ENCODE measurements around the gene ABCG8.
A peak's percentile ranks its signal among the peaks of the same experiment; 100 is the strongest.

ABCG8 gene

DNA sequence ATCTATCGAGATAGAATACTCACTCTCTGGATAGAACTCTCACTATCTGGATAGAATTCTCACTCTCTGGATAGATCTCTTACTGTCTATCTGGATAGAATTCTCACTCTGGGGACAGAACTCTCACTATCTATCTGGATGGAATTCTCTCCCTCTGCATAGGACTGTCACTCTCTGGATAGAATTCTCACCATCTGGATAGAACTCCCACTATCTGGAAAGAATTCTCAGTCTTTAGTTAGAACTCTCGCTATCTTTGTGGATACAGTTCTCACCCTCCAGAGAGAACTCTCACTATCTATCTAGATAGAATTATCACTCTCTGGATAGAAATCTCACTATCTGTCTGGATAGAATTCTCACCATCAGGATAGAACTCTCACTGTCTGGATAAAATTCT, 16.5 kb downstream of the ABCG8 start:
- H3K27me3 Mint-ChIP-seq (ENCODE audit: low read depth): peaks cover 19% of the 10 kb centered on the region
- no peak overlapping the region for H3K4me3 Mint-ChIP-seq
- no peaks in the 10 kb centered on the region for H3K36me3 Mint-ChIP-seq (ENCODE audit: low read depth)
- no peaks in the 10 kb centered on the region for H3K9me3 Mint-ChIP-seq
- DNase-seq (ENCODE audit: low spot score): no peak
- H3K27ac Mint-ChIP-seq: no peak overlapping the region
- no peaks in the 10 kb centered on the region for H3K4me1 Mint-ChIP-seq (ENCODE audit: low read depth)

- peaks cover 12% of the 10 kb centered on the region for H3K27me3 Mint-ChIP-seq (ENCODE audit: low read depth)
- H3K9me3 Mint-ChIP-seq: no peaks in the 10 kb centered on the region
- no peaks in the 10 kb centered on the region for H3K36me3 Mint-ChIP-seq (ENCODE audit: low read depth)
- no peaks in the 10 kb centered on the region for H3K4me1 Mint-ChIP-seq (ENCODE audit: low read depth)
- DNase-seq (ENCODE audit: low spot score): no peak
- H3K27ac Mint-ChIP-seq: no peak overlapping the region
- no peak overlapping the region for H3K4me3 Mint-ChIP-seq
Observed at GRCh38 chr2:43872151-43872550, 33.4 kb downstream of the ABCG8 start.

GRCh38 chr2:43874776-43875451, 36.1 kb downstream of the ABCG8 start:
- Mint-ChIP-seq H3K27me3 (ENCODE audit: low read depth) (peaks cover 4% of the 10 kb centered on the region), H3K36me3 (ENCODE audit: low read depth) (no peaks in the 10 kb centered on the region), H3K4me1 (ENCODE audit: low read depth) (peaks cover 5% of the 10 kb centered on the region), H3K9me3 (no peaks in the 10 kb centered on the region), H3K27ac (no peak overlapping the region), H3K4me3 (no peak overlapping the region)
- no peak for DNase-seq (ENCODE audit: low spot score)

DNA sequence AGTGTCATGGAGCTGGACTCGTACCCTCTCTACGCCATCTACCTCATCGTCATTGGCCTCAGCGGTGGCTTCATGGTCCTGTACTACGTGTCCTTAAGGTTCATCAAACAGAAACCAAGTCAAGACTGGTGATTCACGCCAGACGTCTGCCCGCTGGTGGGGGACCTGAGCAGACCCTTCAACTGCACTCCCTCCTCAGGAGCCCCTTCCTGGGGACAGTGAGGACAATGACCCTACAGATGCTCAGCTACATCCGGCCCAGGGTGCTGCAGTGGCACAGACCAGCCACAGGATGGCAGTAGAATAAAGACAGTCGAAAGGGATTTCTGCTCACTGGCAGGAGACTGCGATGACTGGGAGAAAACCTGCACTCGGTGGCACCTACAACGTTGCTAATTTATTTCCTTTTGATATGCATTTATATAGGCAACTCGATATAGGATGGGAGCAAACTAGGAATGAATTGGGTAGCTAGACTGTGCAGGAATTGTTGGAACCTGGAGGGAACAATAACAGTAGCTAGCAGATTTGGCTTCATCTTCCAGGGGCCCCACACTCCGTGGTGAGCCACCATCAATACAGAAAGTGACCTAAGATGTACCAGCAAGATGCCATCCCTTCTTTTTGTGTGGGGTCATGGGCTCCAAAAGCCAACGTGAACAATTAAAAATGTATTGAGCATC, 39.2 kb downstream of the ABCG8 start:
- H3K4me3 Mint-ChIP-seq: peak overlapping the region; percentile 30
- DNase-seq (ENCODE audit: low spot score): peak; percentile 67
- no peaks in the 10 kb centered on the region for H3K27me3 Mint-ChIP-seq (ENCODE audit: low read depth)
- no peak overlapping the region for H3K27ac Mint-ChIP-seq
- no peaks in the 10 kb centered on the region for H3K9me3 Mint-ChIP-seq
- no peaks in the 10 kb centered on the region for H3K36me3 Mint-ChIP-seq (ENCODE audit: low read depth)
- peaks cover 5% of the 10 kb centered on the region for H3K4me1 Mint-ChIP-seq (ENCODE audit: low read depth)

GRCh38 chr2:43879261-43879660, 40.5 kb downstream of the ABCG8 start:
- no peak overlapping the region for H3K4me3 Mint-ChIP-seq
- peaks cover 5% of the 10 kb centered on the region for H3K4me1 Mint-ChIP-seq (ENCODE audit: low read depth)
- H3K9me3 Mint-ChIP-seq: no peaks in the 10 kb centered on the region
- H3K27ac Mint-ChIP-seq: no peak overlapping the region
- H3K27me3 Mint-ChIP-seq (ENCODE audit: low read depth): no peaks in the 10 kb centered on the region
- H3K36me3 Mint-ChIP-seq (ENCODE audit: low read depth): no peaks in the 10 kb centered on the region
- DNase-seq (ENCODE audit: low spot score): no peak

- no peaks in the 10 kb centered on the region for H3K9me3 Mint-ChIP-seq
Observed at GRCh38 chr2:43880471-43880870, 41.7 kb downstream of the ABCG8 start.

GRCh38 chr2:43880952-43881351, 42.2 kb downstream of the ABCG8 start:
- no peak for DNase-seq (ENCODE audit: low spot score)
- Mint-ChIP-seq H3K36me3 (ENCODE audit: low read depth) (no peaks in the 10 kb centered on the region), H3K27me3 (ENCODE audit: low read depth) (no peaks in the 10 kb centered on the region), H3K27ac (no peak overlapping the region), H3K4me1 (ENCODE audit: low read depth) (peaks cover 5% of the 10 kb centered on the region), H3K4me3 (no peak overlapping the region), H3K9me3 (no peaks in the 10 kb centered on the region)

More at GRCh38 chr2:43880471-43880870, 41.7 kb downstream of the ABCG8 start:
- Mint-ChIP-seq H3K4me3 (no peak overlapping the region), H3K27me3 (ENCODE audit: low read depth) (no peaks in the 10 kb centered on the region), H3K27ac (no peak overlapping the region), H3K36me3 (ENCODE audit: low read depth) (no peaks in the 10 kb centered on the region), H3K4me1 (ENCODE audit: low read depth) (peaks cover 5% of the 10 kb centered on the region)
- DNase-seq (ENCODE audit: low spot score): no peak

GRCh38 chr2:43882312-43882711, 43.5 kb downstream of the ABCG8 start:
- Mint-ChIP-seq H3K4me1 (ENCODE audit: low read depth) (peaks cover 5% of the 10 kb centered on the region), H3K27ac (no peak overlapping the region), H3K9me3 (no peaks in the 10 kb centered on the region), H3K4me3 (no peak overlapping the region), H3K36me3 (ENCODE audit: low read depth) (peaks cover 3% of the 10 kb centered on the region), H3K27me3 (ENCODE audit: low read depth) (no peaks in the 10 kb centered on the region)
- no peak for DNase-seq (ENCODE audit: low spot score)

GRCh38 chr2:43884689-43885088, 45.9 kb downstream of the ABCG8 start:
- no peak for DNase-seq (ENCODE audit: low spot score)
- no peaks in the 10 kb centered on the region for H3K9me3 Mint-ChIP-seq
- no peaks in the 10 kb centered on the region for H3K4me1 Mint-ChIP-seq (ENCODE audit: low read depth)
- peaks cover 24% of the 10 kb centered on the region for H3K36me3 Mint-ChIP-seq (ENCODE audit: low read depth)
- no peak overlapping the region for H3K4me3 Mint-ChIP-seq
- H3K27ac Mint-ChIP-seq: no peak overlapping the region
- no peaks in the 10 kb centered on the region for H3K27me3 Mint-ChIP-seq (ENCODE audit: low read depth)

DNA sequence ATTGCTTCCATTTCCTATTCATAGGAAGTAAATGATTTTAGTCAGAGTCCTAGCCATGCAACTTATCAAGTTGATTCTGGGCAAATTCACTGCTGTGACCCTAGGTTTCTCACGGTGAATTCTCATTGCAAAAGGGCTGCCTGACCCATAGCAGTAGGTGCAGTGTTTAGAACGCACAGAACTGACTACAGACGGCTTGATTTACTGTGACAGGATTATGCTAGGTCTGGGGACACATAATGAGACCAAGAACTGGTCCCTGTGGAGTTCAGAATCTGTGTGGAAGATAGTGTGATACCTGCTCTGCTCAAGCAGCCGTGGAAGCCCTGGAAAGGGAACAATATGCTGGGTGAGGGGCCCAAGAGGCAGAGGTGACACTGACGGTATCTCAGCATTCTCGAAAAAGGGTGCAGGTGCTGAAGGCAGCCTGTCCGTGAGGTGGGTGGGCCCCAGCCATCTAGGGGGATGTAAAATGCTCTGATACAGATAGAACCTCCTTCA, 46.4 kb downstream of the ABCG8 start:
- peaks cover 28% of the 10 kb centered on the region for H3K36me3 Mint-ChIP-seq (ENCODE audit: low read depth)
- no peaks in the 10 kb centered on the region for H3K27me3 Mint-ChIP-seq (ENCODE audit: low read depth)
- no peak for DNase-seq (ENCODE audit: low spot score)
- H3K27ac Mint-ChIP-seq: no peak overlapping the region
- no peaks in the 10 kb centered on the region for H3K4me1 Mint-ChIP-seq (ENCODE audit: low read depth)
- H3K4me3 Mint-ChIP-seq: no peak overlapping the region
- H3K9me3 Mint-ChIP-seq: no peaks in the 10 kb centered on the region

GRCh38 chr2:43887176-43887575, 48.4 kb downstream of the ABCG8 start:
- H3K36me3 Mint-ChIP-seq (ENCODE audit: low read depth): peaks cover 29% of the 10 kb centered on the region
- H3K27ac Mint-ChIP-seq: no peak overlapping the region
- DNase-seq (ENCODE audit: low spot score): no peak
- no peak overlapping the region for H3K4me3 Mint-ChIP-seq
- H3K4me1 Mint-ChIP-seq (ENCODE audit: low read depth): no peaks in the 10 kb centered on the region
- no peaks in the 10 kb centered on the region for H3K9me3 Mint-ChIP-seq
- H3K27me3 Mint-ChIP-seq (ENCODE audit: low read depth): no peaks in the 10 kb centered on the region

GRCh38 chr2:43889416-43889815, 50.6 kb downstream of the ABCG8 start:
- DNase-seq (ENCODE audit: low spot score): no peak
- Mint-ChIP-seq H3K9me3 (no peaks in the 10 kb centered on the region), H3K36me3 (ENCODE audit: low read depth) (peaks cover 47% of the 10 kb centered on the region), H3K27ac (no peak overlapping the region), H3K4me3 (no peak overlapping the region), H3K27me3 (ENCODE audit: low read depth) (no peaks in the 10 kb centered on the region), H3K4me1 (ENCODE audit: low read depth) (no peaks in the 10 kb centered on the region)

DNA sequence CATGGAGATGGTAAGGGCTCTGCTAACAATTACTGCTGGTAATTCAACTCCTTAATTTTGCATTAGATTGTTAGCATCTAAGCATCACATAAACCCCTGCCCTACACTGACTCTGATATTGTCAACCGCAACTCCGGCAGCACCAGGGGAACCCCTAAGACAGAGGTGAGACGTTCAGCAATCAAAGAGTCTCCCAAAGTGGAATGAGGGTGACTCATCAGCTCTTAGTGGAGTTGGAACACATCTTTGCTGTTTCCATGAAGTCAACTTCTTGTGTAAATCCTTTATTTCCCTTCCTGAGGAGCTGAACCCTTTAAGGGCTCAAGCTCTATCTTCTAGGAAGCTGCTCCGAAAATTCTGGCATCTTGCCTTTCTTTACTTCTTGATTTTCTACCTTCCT, 52.1 kb downstream of the ABCG8 start:
- Mint-ChIP-seq H3K4me3 (no peak overlapping the region), H3K36me3 (ENCODE audit: low read depth) (peaks cover 53% of the 10 kb centered on the region), H3K4me1 (ENCODE audit: low read depth) (no peaks in the 10 kb centered on the region), H3K27me3 (ENCODE audit: low read depth) (no peaks in the 10 kb centered on the region), H3K9me3 (no peaks in the 10 kb centered on the region), H3K27ac (no peak overlapping the region)
- no peak for DNase-seq (ENCODE audit: low spot score)

DNA sequence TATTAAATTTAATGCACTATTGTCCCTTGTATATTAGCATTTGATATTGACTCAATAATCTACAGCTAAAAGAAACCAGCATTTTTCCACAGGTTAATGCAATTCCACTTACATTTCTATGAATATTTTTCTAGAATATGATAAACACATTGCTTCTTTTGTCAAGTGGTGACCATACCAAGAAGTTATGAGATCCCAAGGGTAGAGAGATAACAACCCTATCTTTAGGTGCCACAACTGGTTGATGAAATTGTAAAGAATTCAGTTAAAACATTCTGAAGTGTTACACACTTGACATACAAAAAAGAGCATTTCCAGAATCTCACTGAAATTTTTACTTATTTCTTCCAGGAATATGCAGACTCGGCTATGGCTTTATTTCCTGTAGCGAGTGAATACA, 56.0 kb downstream of the ABCG8 start:
- H3K27ac Mint-ChIP-seq: no peak overlapping the region
- H3K4me3 Mint-ChIP-seq: no peak overlapping the region
- no peaks in the 10 kb centered on the region for H3K27me3 Mint-ChIP-seq (ENCODE audit: low read depth)
- H3K4me1 Mint-ChIP-seq (ENCODE audit: low read depth): no peaks in the 10 kb centered on the region
- no peak for DNase-seq (ENCODE audit: low spot score)
- H3K9me3 Mint-ChIP-seq: no peaks in the 10 kb centered on the region
- peaks cover 56% of the 10 kb centered on the region for H3K36me3 Mint-ChIP-seq (ENCODE audit: low read depth)

Measured in T-helper 2 cell treated with Interferon-gamma antibody and Interleukin-4, amounts not matched to agents 5 μg/mL and 100 μg/mL, for 36 hours (primary cell).